NOMO-1 treated with DMSO at 0.1 percent for 48 hours (cell line): ENCODE results near the gene TBX5.

ENCODE experiments used
- DNase-seq: peaks from one replicate; lab custom pipeline; 2025; ENCODE audit not compliant: unreplicated experiment; lab: John Stamatoyannopoulos, UW

Gene TBX5

GRCh38 chr12:114405519-114406271 lies at the start of gene TBX5:
Gene TBX5, minus strand, starts transcription at chr12:114406144. Its CDS starts 2,246 bp downstream, at chr12:114403898.
- no peak for DNase-seq

- no peak for DNase-seq
Observed at GRCh38 chr12:114451657-114452056, 45.7 kb upstream of the TBX5 start.

- no peak for DNase-seq
Observed at GRCh38 chr12:114450515-114451300, 44.8 kb upstream of the TBX5 start.

GRCh38 chr12:114450019-114450418 lies 44.1 kb upstream of the TBX5 start:
- DNase-seq = no peak

GRCh38 chr12:114448618-114448933 lies 42.6 kb upstream of the TBX5 start:
- DNase-seq = no peak

GRCh38 chr12:114447799-114448617 lies 42.1 kb upstream of the TBX5 start:
- no peak for DNase-seq

- no peak for DNase-seq
Observed at GRCh38 chr12:114447274-114447716, 41.4 kb upstream of the TBX5 start.

- DNase-seq = no peak
Observed at GRCh38 chr12:114445401-114446323, 39.7 kb upstream of the TBX5 start.

- no peak for DNase-seq
Observed at GRCh38 chr12:114444422-114445279, 38.7 kb upstream of the TBX5 start.

- DNase-seq = no peak
Observed at GRCh38 chr12:114443607-114444421, 37.9 kb upstream of the TBX5 start.

- no peak for DNase-seq
Observed at GRCh38 chr12:114442578-114442977, 36.6 kb upstream of the TBX5 start.

GRCh38 chr12:114441545-114441944 lies 35.6 kb upstream of the TBX5 start:
- no peak for DNase-seq

- no peak for DNase-seq
Observed at GRCh38 chr12:114441039-114441383, 35.1 kb upstream of the TBX5 start.

GRCh38 chr12:114440270-114441038 lies 34.5 kb upstream of the TBX5 start:
- DNase-seq = no peak

- no peak for DNase-seq
Observed at GRCh38 chr12:114439817-114440216, 33.9 kb upstream of the TBX5 start.

GRCh38 chr12:114439261-114439683 lies 33.3 kb upstream of the TBX5 start:
- no peak for DNase-seq

GRCh38 chr12:114438635-114439256 lies 32.8 kb upstream of the TBX5 start:
- no peak for DNase-seq

GRCh38 chr12:114434341-114434740 lies 28.4 kb upstream of the TBX5 start:
- DNase-seq = no peak
